Upper lobe of left lung (tissue), 6 donors: ENCODE data around the gene SEC31A. TPM values are rescaled to one million over a fixed set of nuclear protein-coding genes. Genes with fewer than 3 reads are reported as not detected.

ENCODE experiments used
- ATAC-seq, 2 donors: fragments of 200-7000 bp; cut with Tn5 transposase; one replicate each; pipeline ENCODE4 v1.9.1; 2022; ENCODE audit warnings: mild to moderate bottlenecking in 2 of 2, moderate library complexity in 2 of 2; ENCODE audit not compliant: low FRiP score in 2 of 2
- DNase-seq, 2 donors: peaks; one replicate each; pipeline ENCODE4 v3.0.0-alpha.2; 2019 to 2020
- H3K27ac ChIP-seq, 4 donors: fragments of 200-600 bp; sonication (generic); one replicate each; pipeline ENCODE4 v1.5.1; 2016 to 2019
- H3K27me3 ChIP-seq, 4 donors: fragments of 200-600 bp; sonication (generic); one replicate each; pipeline ENCODE4 v1.5.1; 2017 to 2019
- H3K36me3 ChIP-seq, 4 donors: fragments of 200-600 bp; sonication (generic); one replicate each; pipeline ENCODE4 v1.5.1; 2016 to 2019
- H3K4me1 ChIP-seq, 4 donors: fragments of 200-600 bp; sonication (generic); one replicate each; pipeline ENCODE4 v1.5.1; 2018 to 2019
- H3K4me3 ChIP-seq, 4 donors: fragments of 200-600 bp; sonication (generic); one replicate each; pipeline ENCODE4 v1.5.1; 2017 to 2019; ENCODE audit warnings: mild to moderate bottlenecking in 2 of 4, moderate library complexity in 1 of 4
- H3K9me3 ChIP-seq, 4 donors: fragments of 200-600 bp; sonication (generic); one replicate each; pipeline ENCODE4 v1.5.1; 2018 to 2019
- EP300 ChIP-seq, 4 donors: sonication (generic); formaldehyde crosslinking; IDR thresholded peaks; one replicate each; pipeline ENCODE4 v1.5.1; 2017; ENCODE audit warnings: antibody characterized with exemption in 4 of 4, control low read depth in 2 of 4
- POLR2A ChIP-seq, 4 donors: fragments of 450-650 bp; IDR thresholded peaks; one replicate each; pipeline ENCODE4 v1.5.1; 2016 to 2017; ENCODE audit warnings: antibody characterized with exemption in 4 of 4, mild to moderate bottlenecking in 2 of 4
- POLR2AphosphoS5 ChIP-seq, 2 donors: sonication (generic); formaldehyde crosslinking; IDR thresholded peaks; one replicate each; pipeline ENCODE4 v1.5.1; 2017; ENCODE audit warnings: antibody characterized with exemption in 2 of 2
- WGBS, 2 donors: methylation state at CpG; one replicate each; pipeline ENCODE4 v1.1.5; 2017 to 2018; 5-methylcytosine and 5-hydroxymethylcytosine counted together
- total RNA-seq, 6 donors: library from RNA; depleted of rRNA in 4 of 6; stranded (reverse); fragments of >200 nt in 4 of 6; gene quantifications; one replicate each; pipeline versions ENCODE4 v1.1.0 to v1.2.1, GENCODE V29; 2016 to 2021
- TF ChIP-seq, protein P1 (sequence below), 6 experiments: fragments of 450-650 bp in 4 of 6; fragments of 200-600 bp in 2 of 6; sonication (generic) in 2 of 6; IDR thresholded peaks; one replicate each; pipeline ENCODE4 v1.5.1; 2016 to 2019; ENCODE audit warnings: antibody characterized with exemption in 6 of 6
- donor health status: DM: no; HTN: no; CAD: no; lungs with moderate emphysema.
- donor health status: DM: no; HTN: yes; CAD: no; lungs with severe emphysema.

The SEC31A gene
- total RNA-seq, 6 donors from 2014 or later, result 128 to 230 (median 160) TPM

DNA sequence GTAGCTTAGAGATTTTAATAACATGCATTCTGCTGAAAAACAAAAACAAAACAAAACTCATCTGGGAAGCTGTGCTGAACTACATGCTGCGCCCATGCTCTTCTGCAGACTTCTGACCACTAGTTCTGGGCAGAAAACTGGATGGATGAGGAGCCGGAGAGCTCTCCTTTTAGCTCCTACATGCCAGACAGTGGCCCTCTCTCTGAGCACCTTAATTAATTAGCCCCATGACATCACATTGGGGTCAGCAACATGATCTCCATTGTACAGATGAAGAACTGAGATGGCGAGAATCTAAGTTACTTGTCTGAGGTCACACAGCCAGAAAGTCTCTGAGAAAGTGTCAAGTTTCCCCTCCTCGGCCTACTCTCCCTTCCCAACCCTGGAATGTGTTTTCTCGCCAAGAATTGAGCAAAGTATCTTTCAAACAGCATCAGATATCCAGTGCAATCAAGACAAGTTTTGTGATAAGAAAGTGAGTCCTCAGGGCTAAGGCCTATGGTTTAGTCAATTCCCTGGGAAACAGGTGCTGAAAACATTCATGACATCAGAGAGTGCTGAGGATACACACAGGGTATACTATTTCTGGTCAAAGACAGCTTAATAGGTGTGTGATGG is 113.9 kb downstream of the SEC31A start:
- Histone ChIP-seq H3K36me3 (no peaks in the 10 kb centered on the region), H3K4me1 (peaks cover 0 to 11% (median 0%) of the 10 kb centered on the region in 4 donors), H3K9me3 (no peaks in the 10 kb centered on the region), H3K4me3 (no peak overlapping the region), H3K27ac (no peak overlapping the region), H3K27me3 (no peaks in the 10 kb centered on the region)
- WGBS, 2 donors, result 66 to 71% methylated on average over 5 of the region's 5 CpGs
- TF ChIP-seq EP300 (IDR thresholded peaks at IDR 0.05), result no peak
- ATAC-seq (peak in 1 of 2 donors; percentile 42), DNase-seq (no peak)

DNA sequence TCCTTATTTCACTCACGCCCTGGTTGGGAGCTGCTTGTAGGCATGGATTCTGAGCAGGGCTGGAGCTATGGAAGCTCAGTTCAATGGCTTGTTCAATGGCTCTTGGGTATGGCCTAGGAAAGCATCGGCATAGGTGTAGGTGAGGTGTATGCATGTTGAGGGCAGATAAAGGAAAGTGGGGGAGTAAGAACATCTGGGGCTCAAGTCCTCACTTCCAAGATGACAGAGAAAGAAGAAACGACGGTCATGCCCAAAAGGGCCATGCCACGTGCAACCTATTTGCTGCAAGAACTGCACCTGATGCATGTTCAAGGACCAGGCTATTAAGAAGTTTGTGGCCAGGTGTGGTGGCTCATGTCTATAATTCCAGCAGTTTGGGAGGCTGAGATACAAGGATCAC is 115.7 kb downstream of the SEC31A start:
- H3K9me3 ChIP-seq, result no peaks in the 10 kb centered on the region
- no peaks in the 10 kb centered on the region for H3K27me3 ChIP-seq
- no peak overlapping the region for H3K4me3 ChIP-seq
- no peak for TF ChIP-seq POLR2AphosphoS5 (IDR thresholded peaks at IDR 0.05)
- no peak for TF ChIP-seq POLR2A (IDR thresholded peaks at IDR 0.05)
- TF ChIP-seq EP300 (IDR thresholded peaks at IDR 0.05), result no peak
- 75 to 90% methylated on average over 5 of the region's 5 CpGs for WGBS, 2 donors
- H3K36me3 ChIP-seq, result no peaks in the 10 kb centered on the region
- no peaks in the 10 kb centered on the region for H3K4me1 ChIP-seq
- DNase-seq (no peak), ATAC-seq (no peak)
- H3K27ac ChIP-seq, result no peak overlapping the region

DNA sequence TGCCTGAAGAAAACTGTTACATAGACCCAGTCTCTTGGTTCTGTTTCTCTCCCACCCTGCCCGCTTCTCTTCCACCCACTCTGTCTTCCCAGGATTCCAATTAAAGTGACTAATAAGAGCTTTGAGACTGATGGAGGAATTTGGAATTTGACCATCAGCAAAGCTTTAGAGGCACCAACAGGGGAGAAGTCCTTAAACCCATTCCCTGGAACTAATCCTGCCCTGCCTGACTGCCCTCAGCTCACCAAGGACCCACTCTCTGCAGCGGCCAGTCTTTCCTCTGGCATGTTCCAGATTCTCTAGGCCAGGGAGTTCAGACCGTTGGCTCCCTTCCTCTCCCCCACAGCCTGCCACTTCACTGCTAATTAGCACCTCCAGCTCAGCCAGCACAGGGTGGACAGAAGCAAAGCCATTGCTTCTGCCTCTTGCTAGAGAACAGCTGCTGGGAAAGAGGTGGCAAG is 116.2 kb downstream of the SEC31A start:
- WGBS, 2 donors, result 37 to 58% methylated on average over 3 of the region's 3 CpGs
- Histone ChIP-seq H3K27ac (no peak overlapping the region), H3K4me3 (no peak overlapping the region), H3K27me3 (no peaks in the 10 kb centered on the region), H3K9me3 (no peaks in the 10 kb centered on the region), H3K36me3 (no peaks in the 10 kb centered on the region), H3K4me1 (no peaks in the 10 kb centered on the region)
- ATAC-seq, result no peak
- no peak for DNase-seq
- TF ChIP-seq EP300 (IDR thresholded peaks at IDR 0.05), result no peak
- no peak for TF ChIP-seq POLR2A (IDR thresholded peaks at IDR 0.05)
- TF ChIP-seq POLR2AphosphoS5 (IDR thresholded peaks at IDR 0.05), result no peak
- TF ChIP-seq, protein P1, sequence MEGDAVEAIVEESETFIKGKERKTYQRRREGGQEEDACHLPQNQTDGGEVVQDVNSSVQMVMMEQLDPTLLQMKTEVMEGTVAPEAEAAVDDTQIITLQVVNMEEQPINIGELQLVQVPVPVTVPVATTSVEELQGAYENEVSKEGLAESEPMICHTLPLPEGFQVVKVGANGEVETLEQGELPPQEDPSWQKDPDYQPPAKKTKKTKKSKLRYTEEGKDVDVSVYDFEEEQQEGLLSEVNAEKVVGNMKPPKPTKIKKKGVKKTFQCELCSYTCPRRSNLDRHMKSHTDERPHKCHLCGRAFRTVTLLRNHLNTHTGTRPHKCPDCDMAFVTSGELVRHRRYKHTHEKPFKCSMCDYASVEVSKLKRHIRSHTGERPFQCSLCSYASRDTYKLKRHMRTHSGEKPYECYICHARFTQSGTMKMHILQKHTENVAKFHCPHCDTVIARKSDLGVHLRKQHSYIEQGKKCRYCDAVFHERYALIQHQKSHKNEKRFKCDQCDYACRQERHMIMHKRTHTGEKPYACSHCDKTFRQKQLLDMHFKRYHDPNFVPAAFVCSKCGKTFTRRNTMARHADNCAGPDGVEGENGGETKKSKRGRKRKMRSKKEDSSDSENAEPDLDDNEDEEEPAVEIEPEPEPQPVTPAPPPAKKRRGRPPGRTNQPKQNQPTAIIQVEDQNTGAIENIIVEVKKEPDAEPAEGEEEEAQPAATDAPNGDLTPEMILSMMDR (IDR thresholded peaks at IDR 0.05), result no peak

DNA sequence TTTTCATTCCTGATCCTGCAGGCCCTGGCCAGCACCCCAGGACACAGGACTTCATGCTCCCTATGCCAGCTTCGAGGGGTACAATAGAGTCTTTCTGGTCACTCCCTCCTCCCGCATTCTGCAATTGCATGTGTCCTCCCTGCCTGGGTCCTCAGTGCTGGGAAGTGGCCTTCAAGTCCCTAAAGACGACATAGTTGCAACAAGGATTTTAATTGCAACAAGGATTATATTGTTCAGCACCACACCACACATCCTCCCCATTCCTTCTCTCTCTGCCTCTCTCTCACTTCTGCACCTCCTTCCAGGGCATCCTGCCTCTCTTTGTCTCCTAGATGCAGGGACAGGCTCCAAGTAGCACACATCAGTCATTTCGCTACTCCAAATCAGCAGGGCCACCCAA is 117.9 kb downstream of the SEC31A start:
- no peak for ATAC-seq

DNA sequence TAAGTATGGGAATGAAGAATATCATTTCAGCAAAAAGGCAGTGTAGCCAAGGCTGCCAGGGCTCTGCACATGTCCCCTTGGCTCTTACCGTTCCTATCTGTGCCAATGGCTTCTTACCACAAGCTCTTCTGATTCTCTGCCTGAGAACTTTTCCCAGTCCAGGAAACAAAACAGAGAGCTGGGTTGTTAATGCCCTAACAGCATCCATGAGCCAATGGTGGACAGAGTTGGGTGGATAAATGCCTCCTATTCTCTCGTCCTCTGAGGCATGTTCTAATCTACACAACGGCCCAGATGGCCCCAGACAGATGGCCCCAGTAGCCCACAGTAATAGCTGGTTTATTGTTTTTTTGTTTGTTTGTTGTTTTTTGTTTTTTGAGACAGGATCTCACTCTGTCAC is 120.3 kb downstream of the SEC31A start:
- H3K36me3 ChIP-seq, result no peaks in the 10 kb centered on the region
- H3K27me3 ChIP-seq, result no peaks in the 10 kb centered on the region
- H3K9me3 ChIP-seq, result peaks cover 0 to 2% (median 2%) of the 10 kb centered on the region in 4 donors
- H3K27ac ChIP-seq, result no peak overlapping the region
- no peak overlapping the region for H3K4me3 ChIP-seq
- no peak for ATAC-seq
- no peak for TF ChIP-seq POLR2AphosphoS5 (IDR thresholded peaks at IDR 0.05)
- no peak for TF ChIP-seq EP300 (IDR thresholded peaks at IDR 0.05)
- TF ChIP-seq, protein P1 (IDR thresholded peaks at IDR 0.05), result no peak
- H3K4me1 ChIP-seq, result no peaks in the 10 kb centered on the region
- no peak for DNase-seq
- 74 to 82% methylated on average over 3 of the region's 3 CpGs for whole genome bisulfite sequencing, 2 donors

More for the DNA sequence above, 117.9 kb downstream of the SEC31A start:
- Histone ChIP-seq H3K27me3 (no peaks in the 10 kb centered on the region), H3K4me1 (no peaks in the 10 kb centered on the region), H3K36me3 (no peaks in the 10 kb centered on the region), H3K27ac (no peak overlapping the region), H3K4me3 (no peak overlapping the region), H3K9me3 (no peaks in the 10 kb centered on the region)
- DNase-seq, result no peak
- no peak for TF ChIP-seq EP300 (IDR thresholded peaks at IDR 0.05)
- TF ChIP-seq POLR2AphosphoS5 (IDR thresholded peaks at IDR 0.05), result no peak
- TF ChIP-seq POLR2A (IDR thresholded peaks at IDR 0.05), result no peak
- TF ChIP-seq, protein P1 (IDR thresholded peaks at IDR 0.05), result no peak
- 72 to 82% methylated on average over 4 of the region's 4 CpGs for WGBS, 2 donors

Other genes with a start within 250 kb of the SEC31A start
- gene SCD5, start 92.4 kb downstream of the SEC31A start, total RNA-seq, result 10 to 100 TPM; 17.8 to 40.3 (median 25.3) TPM
- gene THAP9, start 9.6 kb upstream of the SEC31A start, total RNA-seq, result 1 to 10 TPM; 2.0 to 4.5 (median 3.1) TPM
- 10 to 100 TPM in 2 of 6 donors, 1 to 10 TPM in 4; 4.2 to 11.7 (median 9.5) TPM for gene LIN54, start 119.7 kb upstream of the SEC31A start, total RNA-seq
- 10 to 100 TPM in 5 of 6 donors, 1 to 10 TPM in 1; 9.4 to 50.9 (median 33.3) TPM for gene COPS4, start 144.0 kb upstream of the SEC31A start, total RNA-seq
- 100 to 1,000 TPM in 1 of 6 donors, 10 to 100 TPM in 5; 28.3 to 184 (median 81.2) TPM for gene PLAC8, start 223.6 kb upstream of the SEC31A start, total RNA-seq